Upper lobe of left lung (tissue), 4 donors: Measurements from ENCODE around the gene ANKIB1.
"Not testable (repeated sequence)": the region's sequence is repeated elsewhere in the genome, so short reads cannot be mapped to it uniquely, and the experiment has no call there.

Source experiments
- CTCF ChIP-seq, 6 experiments: fragments of 450-650 bp in 4 of 6; fragments of 200-600 bp in 2 of 6; sonication (generic) in 2 of 6; IDR thresholded peaks; one replicate each; pipeline ENCODE4 v1.5.1; 2016 to 2019; ENCODE audit warnings: antibody characterized with exemption in 6 of 6
- EP300 ChIP-seq, 4 donors: sonication (generic); formaldehyde crosslinking; IDR thresholded peaks; one replicate each; pipeline ENCODE4 v1.5.1; 2017; ENCODE audit warnings: antibody characterized with exemption in 4 of 4, control low read depth in 2 of 4
- POLR2A ChIP-seq, 4 donors: fragments of 450-650 bp; IDR thresholded peaks; one replicate each; pipeline ENCODE4 v1.5.1; 2016 to 2017; ENCODE audit warnings: antibody characterized with exemption in 4 of 4, mild to moderate bottlenecking in 2 of 4
- POLR2AphosphoS5 ChIP-seq, 2 donors: sonication (generic); formaldehyde crosslinking; IDR thresholded peaks; one replicate each; pipeline ENCODE4 v1.5.1; 2017; ENCODE audit warnings: antibody characterized with exemption in 2 of 2

- not testable (repeated sequence) for TF ChIP-seq POLR2AphosphoS5, CTCF, POLR2A, EP300 (IDR thresholded peaks at IDR 0.05)
Measured at GRCh38 chr7:92359179-92359578, 113.4 kb downstream of the ANKIB1 start.
